GM19328 (cell line): ENCODE results near the gene VMO1.

ENCODE experiments used
- ATAC-seq: cut with Tn5 transposase; IDR thresholded peaks from one replicate; pipeline ENCODE4 v1.9.1; 2021; ENCODE audit warnings: mild to moderate bottlenecking, moderate library complexity; ENCODE audit not compliant: unreplicated experiment

The VMO1 gene

DNA sequence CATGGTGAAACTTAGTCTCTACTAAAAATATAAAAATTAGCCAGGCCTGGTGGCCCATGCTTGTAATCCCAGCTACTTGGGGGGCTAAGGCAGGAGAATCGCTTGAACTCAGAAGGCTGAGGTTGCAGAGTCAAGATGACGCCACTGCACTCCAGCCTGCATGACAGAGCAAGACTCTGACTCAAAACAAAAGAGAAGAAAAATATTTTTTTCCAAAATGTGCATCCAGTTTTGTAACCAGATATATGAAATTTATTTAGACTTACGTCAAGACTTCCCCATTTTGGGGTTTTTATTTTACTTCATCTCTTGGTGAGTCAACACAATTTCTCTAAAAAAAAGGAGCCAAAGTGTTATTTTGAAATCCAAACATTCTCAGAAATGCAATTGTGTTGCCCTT, 20.0 kb downstream of the VMO1 start:
- no peak for ATAC-seq

DNA sequence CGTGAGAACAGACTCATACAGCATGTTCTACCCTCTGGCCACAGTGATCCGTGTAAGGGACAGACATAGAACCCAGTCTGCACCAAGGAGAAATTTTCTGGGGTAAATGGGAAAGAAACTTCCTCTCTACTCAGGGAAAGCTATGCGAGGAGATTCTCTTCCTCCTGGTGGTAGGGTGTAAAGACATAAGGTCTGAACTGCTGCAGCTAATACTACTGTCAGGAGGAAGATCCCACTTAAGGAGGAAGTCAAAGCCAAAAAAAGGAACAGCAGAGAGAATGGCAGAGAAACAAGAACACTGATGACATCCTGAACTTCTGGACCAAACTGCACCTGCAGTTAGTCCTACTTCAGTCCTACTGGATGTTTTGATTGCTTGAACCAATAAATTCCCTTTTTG, 21.6 kb downstream of the VMO1 start:
- no peak for ATAC-seq

DNA sequence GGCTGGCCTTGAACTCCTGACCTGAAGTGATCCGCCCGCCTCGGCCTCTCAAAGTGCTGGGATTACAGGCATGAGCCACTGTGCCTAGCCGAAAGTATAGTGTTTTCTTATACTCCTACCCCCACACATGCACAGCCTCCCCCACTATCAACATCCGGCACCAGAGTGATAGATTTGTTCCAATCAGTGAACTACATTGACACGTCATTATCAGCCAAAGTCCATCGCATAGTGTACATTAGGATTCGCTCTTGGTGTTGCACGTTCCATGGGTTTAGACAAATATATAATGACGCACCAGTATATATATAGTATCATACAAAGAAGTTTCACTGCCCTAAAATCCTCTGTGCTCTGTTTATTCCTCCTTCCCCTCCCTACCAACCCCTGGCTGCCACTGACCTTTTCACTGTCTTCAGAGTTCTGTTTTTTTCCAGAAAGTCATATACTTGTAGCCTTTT, 26.4 kb downstream of the VMO1 start:
- ATAC-seq = no peak

- ATAC-seq = no peak
Measured at GRCh38 chr17:4753392-4753791, 32.8 kb downstream of the VMO1 start.

DNA sequence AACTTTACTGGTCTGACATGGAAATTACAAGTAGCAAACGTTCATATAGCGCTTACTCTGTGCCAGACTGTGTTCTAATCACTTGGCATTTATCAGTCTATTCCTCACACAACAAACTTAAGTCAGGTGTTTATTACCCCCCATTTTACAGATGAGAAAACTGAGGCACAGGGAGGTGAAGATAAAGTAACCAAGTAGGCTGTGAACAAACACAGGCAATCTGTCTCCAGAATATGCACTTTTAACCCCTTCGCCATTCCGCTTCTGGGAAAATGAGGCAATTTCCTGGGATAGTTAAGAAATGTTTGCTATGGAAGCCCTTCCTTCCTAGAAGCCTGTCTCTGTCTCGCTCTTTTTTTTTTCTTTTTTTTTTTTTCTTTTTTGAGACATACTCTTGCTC, 34.2 kb downstream of the VMO1 start:
- ATAC-seq = no peak

DNA sequence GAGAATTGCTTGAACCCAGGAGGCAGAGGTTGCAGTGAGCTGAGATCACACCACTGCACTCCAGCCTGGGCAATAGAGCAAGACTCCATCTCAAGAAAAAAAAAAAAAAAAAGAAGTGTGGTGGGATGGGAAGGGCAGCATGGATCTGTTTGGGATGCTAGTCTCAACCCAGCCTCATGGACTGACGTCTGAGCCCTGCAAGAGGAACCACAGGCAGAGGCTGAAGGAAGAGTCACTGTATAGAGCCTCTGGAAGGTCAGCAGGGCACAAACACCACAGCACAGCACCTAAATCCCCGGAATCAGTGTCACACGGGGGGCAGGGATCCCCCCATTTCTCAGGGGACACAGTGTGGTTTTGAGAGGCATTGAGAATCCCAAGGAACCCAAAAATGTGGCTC, 35.6 kb downstream of the VMO1 start:
- no peak for ATAC-seq

DNA sequence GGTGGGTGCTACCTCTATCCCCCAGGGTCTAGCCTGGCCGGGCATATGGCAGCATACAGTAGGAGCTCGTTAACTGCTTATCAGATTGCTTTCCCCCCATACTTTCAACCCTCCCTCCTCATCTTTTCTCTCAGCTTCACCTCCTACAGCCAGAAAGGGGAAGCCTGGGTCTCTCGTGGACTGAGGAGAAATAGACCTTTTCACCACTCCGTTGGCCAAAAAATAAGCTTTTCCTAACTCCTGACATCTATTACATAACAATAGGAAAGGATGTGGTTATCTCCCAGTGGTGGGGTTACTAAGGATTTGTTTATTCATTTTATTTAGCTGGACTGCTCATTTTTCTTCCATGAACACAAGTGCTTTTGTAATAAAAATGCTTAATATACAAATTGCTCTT, 37.5 kb downstream of the VMO1 start:
- ATAC-seq = no peak

- no peak for ATAC-seq
Measured at GRCh38 chr17:4747847-4748246, 38.3 kb downstream of the VMO1 start.

GRCh38 chr17:4744999-4745969, 40.9 kb downstream of the VMO1 start:
- no peak for ATAC-seq

DNA sequence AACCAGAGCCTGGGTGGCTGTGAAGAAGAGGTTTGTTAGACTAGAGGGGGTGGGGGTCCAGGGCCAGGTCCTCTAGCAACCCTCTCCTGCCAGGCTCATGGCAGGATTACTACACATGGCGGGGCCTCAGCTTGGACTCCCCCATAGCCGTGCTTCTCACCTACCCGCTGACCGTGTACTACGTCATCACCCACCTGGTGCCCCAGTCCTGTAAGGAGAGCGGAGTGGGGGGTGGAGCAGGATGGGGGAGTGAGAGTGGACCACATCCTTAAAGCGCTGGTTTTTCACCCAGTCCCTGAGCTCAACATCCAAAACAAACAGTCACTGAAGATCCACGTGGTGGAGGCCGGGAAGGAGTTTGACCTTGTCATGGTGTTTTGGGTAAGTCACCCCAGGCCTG, 42.3 kb downstream of the VMO1 start:
- ATAC-seq = no peak

DNA sequence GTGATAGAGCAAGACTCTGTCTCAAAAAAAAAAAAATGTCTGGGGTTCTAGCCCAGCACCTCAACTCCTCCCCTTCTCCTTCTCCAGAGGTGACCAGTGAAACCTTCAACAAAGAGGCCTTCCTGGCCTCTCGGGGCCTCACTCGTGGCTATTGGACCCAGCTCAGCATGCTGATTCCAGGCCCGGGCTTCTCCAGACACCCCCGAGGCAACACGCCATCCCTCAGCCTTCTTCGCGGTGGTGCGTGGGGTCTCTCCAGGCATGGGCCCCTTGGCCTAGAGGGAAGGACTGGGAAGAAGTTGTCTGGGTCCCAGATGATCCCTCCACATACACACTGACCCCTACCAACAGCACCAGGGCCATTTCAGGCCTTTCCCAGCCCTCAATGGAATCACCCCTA, 42.9 kb downstream of the VMO1 start:
- no peak for ATAC-seq

DNA sequence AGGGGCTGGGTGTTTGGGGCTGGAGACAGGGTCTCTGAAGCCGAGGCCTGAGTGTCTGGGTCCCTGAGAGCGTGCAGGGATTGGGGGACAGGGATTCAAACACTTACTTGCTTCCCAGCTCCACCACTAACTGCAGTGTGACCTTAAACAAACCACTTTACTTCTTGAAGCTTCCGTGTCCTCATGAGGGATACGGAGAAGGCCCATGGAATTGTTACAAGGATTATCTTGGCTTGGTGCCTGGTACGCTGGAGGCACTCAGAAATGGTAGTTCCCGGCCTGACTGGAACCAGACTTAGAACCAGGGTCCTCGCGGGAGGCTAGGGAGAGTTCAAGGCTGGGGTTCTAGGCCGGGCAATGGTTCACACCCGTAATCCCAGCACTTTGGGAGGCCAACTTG, 43.5 kb downstream of the VMO1 start:
- no peak for ATAC-seq

DNA sequence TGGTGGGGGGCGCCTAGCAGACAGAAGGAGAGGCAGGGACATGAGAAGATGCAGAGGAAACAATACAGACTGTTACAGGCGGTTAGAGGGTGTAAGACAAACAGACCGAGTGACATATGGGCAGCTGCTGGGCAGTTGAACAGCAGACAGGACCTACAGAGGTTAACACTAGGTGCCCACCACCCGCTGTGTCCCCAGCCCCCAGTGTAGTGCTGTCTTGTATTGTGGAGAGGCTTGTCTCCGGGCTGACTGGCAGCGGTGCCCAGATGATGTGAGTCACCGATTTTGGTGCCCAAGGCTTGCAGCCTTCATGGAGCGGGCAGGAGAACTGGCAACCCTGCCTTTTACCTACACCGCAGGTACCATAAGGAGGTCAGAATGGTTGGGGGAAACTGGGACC, 44.0 kb downstream of the VMO1 start:
- ATAC-seq = no peak

- ATAC-seq = no peak
Measured at GRCh38 chr17:4741544-4741943, 44.6 kb downstream of the VMO1 start.

GRCh38 chr17:4740584-4740983, 45.6 kb downstream of the VMO1 start:
- ATAC-seq = no peak

DNA sequence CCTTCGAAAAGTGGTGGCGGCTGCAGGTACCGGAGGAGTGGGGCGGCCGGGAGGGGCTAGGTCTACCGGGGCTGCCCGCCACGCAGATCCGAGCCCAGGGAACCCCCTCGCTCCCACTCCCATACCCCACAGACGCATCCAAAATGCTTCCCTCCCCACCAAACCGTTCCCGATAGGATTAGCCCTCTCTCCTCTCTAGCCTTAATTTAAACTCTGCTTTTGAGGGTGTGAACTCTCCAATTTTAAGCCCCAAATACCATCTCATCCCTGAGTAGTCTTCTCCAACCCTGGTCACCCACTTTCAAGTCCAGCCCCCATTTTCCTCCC, 46.2 kb downstream of the VMO1 start:
- no peak for ATAC-seq

DNA sequence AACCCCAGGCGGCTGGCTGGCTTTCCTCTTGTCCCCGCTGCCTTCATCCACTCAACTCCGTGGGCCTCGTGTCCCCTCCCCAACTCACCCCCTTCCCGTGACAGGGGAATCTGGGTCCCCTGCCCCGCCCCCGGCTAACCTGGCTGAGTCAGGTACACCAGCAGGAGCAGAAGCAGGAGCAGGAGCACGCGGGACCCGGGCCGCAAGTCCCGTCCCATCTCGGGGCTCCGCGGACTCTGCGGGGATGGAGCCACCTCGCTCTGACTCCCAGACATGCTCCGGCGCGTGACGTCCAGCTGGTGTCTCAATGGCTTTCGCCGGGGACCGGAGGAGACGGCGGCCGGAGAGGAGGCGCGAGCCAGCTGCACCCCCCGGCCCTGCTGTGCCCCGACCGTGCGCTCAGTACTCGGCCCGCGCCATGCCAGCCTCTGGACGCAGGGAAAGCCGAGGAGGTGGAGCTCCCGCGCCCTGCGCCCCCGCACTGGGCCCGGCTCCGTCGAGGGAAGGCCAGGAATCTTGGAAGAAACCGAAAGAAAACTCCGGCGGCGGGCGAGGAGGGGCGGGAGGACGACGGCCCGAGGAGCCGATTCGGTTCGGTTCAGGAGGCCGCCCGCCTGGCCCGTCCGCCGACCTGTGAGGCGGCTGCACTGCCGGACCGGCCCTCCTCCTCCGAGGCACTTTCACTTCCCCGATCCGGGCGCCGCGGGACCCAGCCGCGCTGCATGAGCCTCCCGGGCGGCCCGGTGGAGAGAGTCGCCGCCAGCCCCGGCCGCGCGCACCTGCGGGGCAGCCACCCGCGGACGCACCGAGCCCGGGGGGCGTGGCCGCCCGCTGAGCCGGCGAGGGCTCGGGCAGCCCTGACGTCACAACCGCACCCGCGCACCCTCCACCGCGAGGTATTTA, 46.8 kb downstream of the VMO1 start, which contains the start of the genes CXCL16 and ZMYND15:
Gene CXCL16 (minus strand): TSS at position 807 of the 903 bp plus-strand sequence. CDS start 589 bp downstream, at position 218.
Gene ZMYND15 (plus strand): TSS at position 712 of the 903 bp plus-strand sequence. CDS start 716 bp downstream, outside the sequence.
- ATAC-seq = no peak

DNA sequence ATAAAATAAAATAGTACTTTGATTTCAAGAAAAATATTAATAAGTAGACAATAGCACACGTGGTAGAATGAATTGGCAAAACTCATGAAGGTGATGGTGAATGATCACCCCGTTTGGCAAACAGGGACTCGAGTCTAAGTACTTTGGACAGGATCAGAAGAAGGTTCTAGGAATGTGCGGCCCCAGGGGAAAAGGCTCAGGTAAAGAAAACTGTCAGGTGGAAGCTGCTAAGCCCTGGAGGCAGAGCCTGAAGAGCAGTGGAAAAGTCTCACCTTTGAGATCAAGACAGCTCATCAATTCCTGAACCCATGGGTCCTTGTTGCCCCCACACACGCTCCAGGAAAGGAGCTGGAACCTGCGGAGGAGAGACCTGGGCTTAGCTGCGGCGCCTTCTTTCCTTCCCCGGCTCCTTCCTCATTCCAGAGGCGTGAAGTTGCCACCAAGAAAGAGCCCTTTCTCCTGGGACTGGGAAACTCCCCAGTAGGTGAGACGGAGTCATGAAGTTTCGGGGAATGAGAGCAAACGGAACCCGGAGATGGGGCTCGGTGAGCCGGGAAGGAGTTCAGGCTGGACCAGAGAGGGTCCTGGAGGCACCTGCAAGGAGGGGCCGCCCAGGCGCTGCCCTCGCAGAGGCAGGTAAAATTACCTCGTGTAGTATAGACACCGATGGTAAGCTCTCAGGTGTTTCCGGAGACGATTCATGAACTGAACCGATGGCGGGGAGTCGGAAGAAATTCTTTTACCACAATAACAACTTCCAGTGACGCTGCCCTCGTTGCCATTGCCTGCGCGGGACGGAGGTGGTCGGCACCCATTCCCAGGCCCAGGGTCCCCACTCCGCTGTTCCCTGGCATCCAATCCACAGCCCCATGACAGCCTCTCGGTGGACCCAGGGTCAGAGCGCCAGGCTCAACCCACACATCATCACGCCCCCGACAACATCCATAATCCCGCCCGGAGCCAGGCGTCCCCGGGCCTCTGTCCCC, 47.7 kb downstream of the VMO1 start:
- no peak for ATAC-seq

- ATAC-seq = no peak
Measured at GRCh38 chr17:4735876-4736651, 50.1 kb downstream of the VMO1 start.
